AG04449 (cell line): ENCODE measurements around the gene TSBP1.

Experiments
- CTCF ChIA-PET: fragments of 350-600 bp; formaldehyde crosslinking; extraction: SDS; loops from one replicate; lab custom pipeline; 2021; ENCODE audit warnings: antibody characterized with exemption; lab: Yijun Ruan, JAX
- POLR2A ChIA-PET: fragments of 400-600, 350-600 bp; formaldehyde crosslinking; extraction: SDS; loops from one replicate; lab custom pipeline; 2020; ENCODE audit warnings: antibody characterized with exemption, inconsistent platforms; lab: Yijun Ruan, JAX
- DNase-seq: peaks from one replicate; pipeline ENCODE4 v3.0.0-alpha.2; 2010; ENCODE audit warnings: low read depth, low spot score
- H3K4me3 ChIP-seq: 2 replicates; pipeline ENCODE4 v1.5.1; 2011; ENCODE audit warnings: low read depth, mild to moderate bottlenecking, control low read depth, low read length
- CTCF ChIP-seq: IDR thresholded peaks from one replicate; pipeline ENCODE4 v1.5.1; 2011; ENCODE audit warnings: mild to moderate bottlenecking, moderate library complexity, low read length, control low read depth, inconsistent platforms; ENCODE audit not compliant: insufficient read depth; ENCODE audit errors: missing control alignments

The TSBP1 gene

DNA sequence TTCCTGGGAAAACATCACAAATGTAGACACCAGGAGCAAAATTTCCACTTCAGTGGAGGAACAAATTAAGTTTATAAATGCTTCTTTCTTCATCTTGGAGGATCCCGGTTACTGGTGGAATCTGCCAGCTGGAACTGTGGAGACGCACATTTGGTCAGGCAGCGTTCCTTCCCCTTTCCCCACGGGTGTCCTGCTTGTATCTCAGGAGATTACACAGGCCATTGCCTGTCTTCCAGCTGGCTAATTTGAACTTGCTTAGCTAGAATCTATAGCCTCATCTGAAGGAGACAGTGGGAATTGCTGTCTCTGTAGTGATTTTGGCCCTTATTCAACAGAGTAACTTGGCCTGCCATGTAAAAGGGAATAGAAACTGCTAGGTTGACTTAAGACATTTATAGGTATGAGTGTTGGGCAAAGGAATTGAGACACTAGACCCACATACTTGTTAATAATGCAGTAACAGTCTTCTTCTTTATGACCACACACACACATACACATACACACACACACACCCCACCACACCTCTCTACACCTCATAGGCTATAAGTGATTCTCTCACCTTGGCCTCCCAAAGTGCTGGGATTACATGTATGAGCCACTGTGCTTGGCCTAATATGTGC, 34.4 kb downstream of the TSBP1 start:
- TF ChIP-seq CTCF, result no peak
- no peak overlapping the region for H3K4me3 ChIP-seq
- POLR2A ChIA-PET, result no interaction called here
- CTCF ChIA-PET, result no interaction called here
- DNase-seq, result no peak

- no peak overlapping the region for H3K4me3 ChIP-seq
- CTCF ChIA-PET, result no interaction called here
- DNase-seq, result no peak
- POLR2A ChIA-PET, result no interaction called here
- no peak for TF ChIP-seq CTCF
These were observed 39.3 kb downstream of the TSBP1 start for GRCh38 chr6:32332433-32332832.

DNA sequence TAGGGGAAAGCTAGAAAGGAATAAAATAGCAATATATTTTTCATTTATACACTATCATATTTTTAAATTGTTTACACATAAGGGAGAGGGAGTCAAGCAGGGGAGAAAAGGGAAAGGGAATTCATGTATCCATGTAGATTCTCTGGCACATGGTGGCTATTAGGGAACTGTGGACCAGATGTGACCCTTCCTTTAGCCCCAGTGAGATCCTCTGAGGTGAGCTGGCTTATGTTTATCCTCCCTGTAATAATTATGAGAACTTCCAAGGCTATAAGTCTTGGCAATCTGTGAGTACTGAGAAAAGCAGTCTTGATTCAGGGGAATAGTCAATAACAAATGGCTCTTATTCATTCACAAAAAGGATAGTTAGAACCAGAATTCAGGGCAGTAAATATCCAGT, 42.6 kb downstream of the TSBP1 start:
- no peak for TF ChIP-seq CTCF
- no peak for DNase-seq
- H3K4me3 ChIP-seq, result no peak overlapping the region
- ChIA-PET CTCF (no interaction called here), POLR2A (no interaction called here)

DNA sequence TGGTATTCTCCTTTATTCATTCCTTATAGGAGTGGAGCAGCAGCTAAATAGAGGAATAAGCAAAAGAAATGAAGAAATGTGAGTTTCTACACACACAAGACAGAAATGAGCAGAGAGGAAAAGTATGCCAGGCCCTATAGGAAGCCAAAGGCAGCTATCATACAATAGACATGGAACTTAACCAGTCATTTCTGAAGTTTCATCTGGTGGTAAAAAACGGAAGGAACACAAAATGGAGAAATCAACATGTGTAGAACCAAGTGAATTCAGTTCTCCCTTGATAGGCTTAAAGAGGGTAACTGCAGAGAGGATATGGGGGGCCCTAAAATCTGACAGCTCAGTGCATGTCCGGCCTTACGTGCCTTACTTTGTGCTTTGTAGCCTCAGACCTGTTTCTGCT, 44.6 kb downstream of the TSBP1 start:
- ChIA-PET POLR2A (no interaction called here), CTCF (no interaction called here)
- no peak overlapping the region for H3K4me3 ChIP-seq
- DNase-seq, result no peak
- TF ChIP-seq CTCF, result no peak

DNA sequence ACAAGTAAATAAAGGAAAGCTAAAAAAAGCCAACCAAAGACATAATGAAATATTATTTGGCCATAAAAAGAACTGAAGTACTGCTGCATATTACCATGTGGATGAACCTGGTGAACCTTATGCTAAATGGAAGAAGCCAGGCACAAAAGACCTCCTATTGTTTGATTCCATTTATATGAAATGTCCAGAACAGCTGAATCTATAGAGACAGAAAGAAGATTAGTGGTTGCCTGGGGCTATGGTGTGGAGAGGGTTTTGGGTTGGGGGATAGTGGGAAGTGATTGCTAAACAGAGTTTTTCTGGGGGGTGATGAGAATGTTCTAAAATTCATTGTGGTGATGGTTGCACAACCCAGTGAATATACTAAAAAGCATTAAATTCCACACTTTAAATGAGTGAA, 53.2 kb downstream of the TSBP1 start:
- H3K4me3 ChIP-seq, result no peak overlapping the region
- ChIA-PET CTCF (no interaction called here), POLR2A (no interaction called here)
- no peak for DNase-seq
- TF ChIP-seq CTCF, result no peak

DNA sequence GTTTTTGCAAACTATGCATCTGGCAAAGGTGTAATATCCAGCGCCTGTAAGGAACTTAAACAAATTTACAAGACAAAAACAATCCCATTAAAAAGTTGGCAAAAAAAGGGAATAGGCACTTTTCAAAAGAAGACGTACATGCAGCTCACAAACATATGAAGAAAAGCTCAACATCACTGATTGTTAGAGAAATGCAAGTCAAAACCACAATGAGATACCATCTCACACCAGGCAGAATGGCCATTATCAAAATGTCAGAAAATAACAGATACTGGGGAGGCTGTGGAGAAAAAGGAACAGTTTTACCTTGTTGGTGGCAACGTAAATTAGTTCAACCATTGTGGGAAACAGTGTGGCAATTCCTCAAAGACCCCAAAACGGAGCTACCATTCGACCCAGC, 54.2 kb downstream of the TSBP1 start:
- ChIA-PET POLR2A (no interaction called here), CTCF (no interaction called here)
- TF ChIP-seq CTCF, result no peak
- no peak for DNase-seq
- no peak overlapping the region for H3K4me3 ChIP-seq
